C4-2B (cell line): ENCODE data around the gene CTXND2.
"Not testable (repeated sequence)": the region's sequence is repeated elsewhere in the genome, so short reads cannot be mapped to it uniquely, and the experiment has no call there.

Experiments used
- H3K27ac ChIP-seq: fragments of 450-650 bp; 2 replicates; pipeline ENCODE4 v1.5.1; 2017
- ZFX ChIP-seq: fragments of 450-650 bp; IDR thresholded peaks from 2 replicates; pipeline ENCODE4 v1.6.1; 2017
- TF ChIP-seq, protein P1 (sequence below): fragments of 450-650 bp; conservative IDR thresholded peaks from 2 replicates; pipeline ENCODE4 v1.5.1; 2017; ENCODE audit warnings: mild to moderate bottlenecking

The CTXND2 gene

DNA sequence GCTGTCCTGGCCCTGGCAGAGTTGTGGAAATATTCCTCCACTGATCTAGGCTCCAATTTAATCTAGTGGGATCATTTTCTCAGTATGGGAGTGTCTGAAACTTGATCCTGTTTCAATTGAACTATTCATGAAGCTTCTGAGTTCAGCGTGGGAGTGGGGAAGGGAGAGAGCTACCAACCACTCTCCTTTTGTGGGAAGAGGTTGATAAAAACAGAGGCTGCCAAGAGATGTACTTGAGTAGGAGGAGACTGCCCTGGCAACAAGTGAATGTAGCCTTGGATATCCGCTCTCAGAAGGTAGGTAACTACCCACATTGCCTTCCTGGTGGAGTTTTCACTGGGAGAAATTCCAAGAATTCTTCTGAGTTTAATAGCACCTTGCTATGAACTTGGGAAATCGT is at the start of gene CTXND2:
TSS of gene CTXND2 (plus strand) at position 119 of the 400 bp plus-strand sequence. CDS start 25,179 bp downstream, outside the sequence.
- no peak within 1 kb of the TSS for H3K27ac ChIP-seq
- no peak for TF ChIP-seq ZFX
- TF ChIP-seq, protein P1, sequence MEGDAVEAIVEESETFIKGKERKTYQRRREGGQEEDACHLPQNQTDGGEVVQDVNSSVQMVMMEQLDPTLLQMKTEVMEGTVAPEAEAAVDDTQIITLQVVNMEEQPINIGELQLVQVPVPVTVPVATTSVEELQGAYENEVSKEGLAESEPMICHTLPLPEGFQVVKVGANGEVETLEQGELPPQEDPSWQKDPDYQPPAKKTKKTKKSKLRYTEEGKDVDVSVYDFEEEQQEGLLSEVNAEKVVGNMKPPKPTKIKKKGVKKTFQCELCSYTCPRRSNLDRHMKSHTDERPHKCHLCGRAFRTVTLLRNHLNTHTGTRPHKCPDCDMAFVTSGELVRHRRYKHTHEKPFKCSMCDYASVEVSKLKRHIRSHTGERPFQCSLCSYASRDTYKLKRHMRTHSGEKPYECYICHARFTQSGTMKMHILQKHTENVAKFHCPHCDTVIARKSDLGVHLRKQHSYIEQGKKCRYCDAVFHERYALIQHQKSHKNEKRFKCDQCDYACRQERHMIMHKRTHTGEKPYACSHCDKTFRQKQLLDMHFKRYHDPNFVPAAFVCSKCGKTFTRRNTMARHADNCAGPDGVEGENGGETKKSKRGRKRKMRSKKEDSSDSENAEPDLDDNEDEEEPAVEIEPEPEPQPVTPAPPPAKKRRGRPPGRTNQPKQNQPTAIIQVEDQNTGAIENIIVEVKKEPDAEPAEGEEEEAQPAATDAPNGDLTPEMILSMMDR: no peak

DNA sequence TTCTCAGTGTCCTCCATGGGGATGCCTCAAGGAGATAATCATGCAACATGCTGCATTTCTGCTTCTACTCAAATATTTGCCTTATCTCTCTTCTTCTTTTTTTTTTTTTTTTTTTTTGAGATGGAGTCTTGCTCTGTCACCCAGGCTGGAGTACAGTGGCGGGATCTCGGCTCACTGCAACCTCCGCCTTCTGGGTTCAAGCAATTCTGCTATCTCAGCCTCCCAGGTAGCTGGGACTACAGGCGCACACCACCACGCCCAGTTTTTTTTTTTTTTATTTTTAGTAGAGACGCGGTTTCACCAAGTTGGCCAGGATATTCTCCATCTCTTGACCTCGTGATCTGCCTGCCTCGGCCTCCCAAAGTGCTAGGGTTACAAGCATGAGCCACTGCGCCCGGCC is 46.1 kb upstream of the CTXND2 start:
- not testable (repeated sequence) for H3K27ac ChIP-seq

DNA sequence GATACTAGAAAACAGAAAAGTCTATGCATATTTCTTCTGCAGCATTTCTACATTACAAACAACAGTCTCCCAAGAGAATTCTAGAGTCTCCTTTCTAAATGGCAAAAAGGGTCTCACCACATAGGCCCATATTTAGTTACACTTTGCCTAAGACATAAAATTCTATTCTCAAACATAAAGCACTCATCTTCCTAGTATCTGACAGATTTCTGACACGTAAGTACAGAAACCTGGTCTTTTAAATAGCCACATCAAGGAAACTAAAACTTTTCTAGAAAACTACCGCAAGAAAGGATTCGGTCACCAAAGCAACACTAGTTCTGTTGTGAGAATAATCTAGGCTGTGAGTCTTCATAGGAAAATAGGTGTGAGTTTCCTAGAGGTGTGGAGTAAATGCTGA is 45.3 kb upstream of the CTXND2 start:
- no peak overlapping the region for H3K27ac ChIP-seq
- TF ChIP-seq ZFX: no peak
- TF ChIP-seq, protein P1: no peak

DNA sequence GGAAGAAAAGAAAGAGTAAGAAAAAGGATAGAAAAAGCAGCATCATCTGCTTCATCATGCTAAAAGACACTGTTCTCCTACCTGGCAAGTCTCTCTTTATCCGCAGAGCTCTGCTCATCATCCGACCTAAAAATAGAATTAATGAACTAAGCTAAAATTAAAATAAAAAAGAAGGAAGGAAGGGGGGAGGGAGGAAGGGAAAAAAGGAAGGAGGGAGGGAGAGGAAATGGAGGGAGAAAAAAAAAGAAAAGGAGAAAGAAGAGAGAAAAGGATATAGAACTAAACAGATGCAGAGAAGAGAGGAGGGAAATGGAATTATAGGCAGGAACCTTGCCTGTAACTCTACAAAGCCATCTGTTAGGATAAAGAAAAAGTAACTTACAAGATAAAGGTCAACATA is 44.6 kb upstream of the CTXND2 start:
- no peak overlapping the region for H3K27ac ChIP-seq
- TF ChIP-seq ZFX: no peak
- TF ChIP-seq, protein P1: no peak

DNA sequence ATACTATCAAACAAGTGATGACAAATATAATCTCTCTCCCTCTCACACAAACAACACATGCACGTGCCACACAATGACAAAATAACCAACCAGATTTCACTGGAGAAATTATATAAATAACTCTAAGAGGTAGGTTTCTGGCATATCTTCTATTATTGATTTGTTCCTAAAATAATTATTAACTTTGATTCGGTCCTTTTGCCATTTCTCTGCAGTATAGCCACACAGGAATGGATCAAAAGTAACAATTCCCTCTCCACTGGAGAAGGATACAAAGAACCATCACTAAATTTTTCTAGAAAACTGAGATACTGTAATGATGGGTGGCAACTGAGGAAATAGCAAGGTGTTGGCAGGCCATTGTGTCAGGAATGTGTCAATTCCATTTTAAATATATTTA is 44.0 kb upstream of the CTXND2 start:
- no peak for TF ChIP-seq ZFX
- TF ChIP-seq, protein P1: no peak
- H3K27ac ChIP-seq: no peak overlapping the region

DNA sequence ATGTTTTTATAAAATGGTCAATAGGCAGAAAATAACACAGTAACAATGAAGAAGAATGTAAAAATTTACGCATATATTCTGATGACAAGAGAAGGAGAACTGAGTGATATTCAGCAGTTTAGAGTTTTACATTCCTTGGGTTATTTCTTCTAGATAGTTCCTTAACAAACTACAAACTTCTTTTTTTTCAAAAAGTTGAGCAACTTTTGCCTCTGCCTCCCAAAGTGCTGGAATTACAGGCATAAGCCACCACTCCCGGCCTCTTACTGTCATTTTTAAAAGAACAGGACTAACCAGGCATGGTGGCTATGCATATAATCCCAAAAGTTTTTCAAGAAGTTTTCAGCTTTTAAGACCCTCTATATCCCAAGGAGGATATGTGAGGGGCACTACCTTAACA is 43.5 kb upstream of the CTXND2 start:
- TF ChIP-seq, protein P1: no peak
- H3K27ac ChIP-seq: no peak overlapping the region

DNA sequence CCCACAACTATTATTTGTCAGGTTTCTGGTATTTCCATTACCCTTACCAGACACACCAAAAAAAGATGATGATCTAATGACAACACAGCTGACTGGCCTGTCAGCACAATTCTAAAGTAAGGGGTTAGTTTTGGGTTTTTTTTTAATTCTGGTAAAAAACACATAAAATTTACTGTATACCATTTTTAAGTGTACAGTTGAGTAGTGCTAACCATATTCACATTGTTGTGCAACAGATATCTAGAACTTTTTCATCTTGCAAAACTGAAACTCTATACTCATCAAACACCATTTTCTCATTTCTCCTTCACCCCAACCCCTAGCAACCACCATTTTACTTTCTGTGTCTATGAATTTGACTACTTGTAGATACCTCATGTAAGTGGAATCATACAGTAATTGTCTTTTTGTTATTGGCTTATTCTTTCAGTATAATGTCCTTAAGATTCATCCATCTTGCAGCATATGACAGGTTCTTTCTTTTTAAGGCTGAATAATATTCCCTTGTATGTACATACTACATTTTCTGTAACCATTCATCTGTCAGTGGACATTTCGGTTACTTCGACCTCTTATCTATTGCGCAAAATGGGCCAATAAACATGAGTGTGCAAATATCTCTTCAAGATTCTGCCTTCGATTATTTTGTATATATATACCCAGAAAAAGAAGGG is 40.3 kb upstream of the CTXND2 start:
- H3K27ac ChIP-seq: no peak overlapping the region
- no peak for TF ChIP-seq ZFX
- TF ChIP-seq, protein P1: no peak

DNA sequence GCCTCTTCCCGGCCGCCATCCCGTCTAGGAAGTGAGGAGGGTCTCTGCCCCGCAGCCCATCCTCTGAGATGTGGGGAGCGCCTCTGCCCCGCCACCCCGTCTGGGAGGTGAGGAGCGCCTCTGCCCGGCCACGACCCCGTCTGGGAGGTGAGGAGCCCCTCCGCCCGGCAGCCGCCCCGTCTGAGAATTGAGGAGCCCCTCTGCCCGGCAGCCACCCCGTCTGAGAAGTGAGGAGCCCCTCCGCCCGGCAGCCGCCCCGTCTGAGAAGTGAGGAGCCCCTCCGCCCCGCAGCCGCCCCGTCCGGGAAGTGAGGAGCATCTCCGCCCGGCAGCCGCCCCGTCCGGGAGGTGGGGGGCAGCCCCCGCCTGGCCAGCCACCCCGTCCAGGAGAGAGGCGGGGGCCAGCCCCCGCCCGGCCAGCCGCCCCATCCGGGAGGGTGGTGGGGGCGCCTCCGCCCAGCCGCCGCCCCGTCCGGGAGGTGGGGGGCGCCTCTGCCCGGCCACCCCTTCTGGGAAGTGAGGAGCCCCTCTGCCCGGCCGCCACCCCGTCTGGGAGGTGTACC is 36.1 kb upstream of the CTXND2 start:
- not testable (repeated sequence) for H3K27ac ChIP-seq

DNA sequence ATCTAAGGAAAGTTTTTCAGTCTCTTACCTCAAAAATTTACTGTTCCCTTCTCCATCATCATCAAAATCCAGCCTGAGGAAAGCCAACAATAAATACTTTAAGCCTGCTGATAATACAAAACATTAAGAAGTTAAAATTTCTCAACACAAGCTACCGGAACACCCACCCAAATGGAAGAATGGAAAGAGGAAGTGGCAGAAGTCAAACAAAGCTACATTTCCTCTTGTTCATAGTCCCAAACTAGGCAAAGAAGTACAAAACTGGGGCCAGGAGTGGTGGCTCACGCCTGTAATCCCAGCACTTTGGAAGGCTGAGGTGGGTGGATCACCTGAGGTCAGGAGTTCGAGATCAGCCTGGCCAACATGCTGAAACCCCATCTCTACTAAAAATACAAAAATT is 34.2 kb upstream of the CTXND2 start:
- not testable (repeated sequence) for H3K27ac ChIP-seq
